ENCODE results near the gene SPART. TPM values are rescaled to one million over a fixed set of nuclear protein-coding genes. Genes with fewer than 3 reads are reported as not detected.

Gene SPART
- total and polyA plus RNA-seq, 2 donors (not counting 1 experiment from before 2014, with no cell fraction given): 93.0 to 109 TPM

DNA sequence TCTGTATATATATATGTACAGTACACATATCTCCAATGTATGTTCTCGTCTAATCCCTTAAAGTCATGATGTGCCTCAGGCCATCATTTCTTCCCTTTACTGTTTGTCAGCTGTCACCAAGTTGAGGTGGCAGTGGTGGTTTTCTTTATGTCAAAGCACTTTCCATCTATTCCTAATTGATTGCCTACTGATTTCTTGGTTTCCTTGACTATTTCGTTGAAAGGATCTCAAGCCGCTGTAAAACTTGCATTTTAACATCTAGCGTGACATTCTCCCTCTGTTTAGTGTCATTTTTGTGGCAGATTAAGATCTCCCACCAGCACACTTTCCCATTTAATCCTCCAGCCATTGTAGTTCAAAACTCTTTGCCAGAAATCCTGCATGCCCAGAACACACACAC lies 25.0 kb upstream of the SPART start:
- no peaks in the 10 kb centered on the region for H3K27me3 ChIP-seq (ENCODE audit: control insufficient read depth, insufficient read depth, low read length)
- no peaks in the 10 kb centered on the region for H3K4me1 ChIP-seq (ENCODE audit: control insufficient read depth, extremely low read depth, insufficient read depth, low read length)
- H3K4me2 ChIP-seq (ENCODE audit: extremely low read depth, insufficient read depth, low read length): no peak overlapping the region
- no peak overlapping the region for H3K9ac ChIP-seq (ENCODE audit: insufficient read depth, low read length)
- no peak for DNase-seq (ENCODE audit: low read depth in 2 of 2)
- no peak overlapping the region for H3K4me3 ChIP-seq (replicated peaks in 1 of 4; ENCODE audit: control extremely low read depth in 1 of 4, insufficient read depth in 1 of 4, low read depth in 3 of 4, low read length in 4 of 4)
- no peaks in the 10 kb centered on the region for H3K36me3 ChIP-seq (ENCODE audit: control insufficient read depth, insufficient read depth, low read length)
- H2AFZ ChIP-seq (ENCODE audit: low read length): no peak overlapping the region
- H3K79me2 ChIP-seq (ENCODE audit: control insufficient read depth, insufficient read depth, low read length): no peaks in the 10 kb centered on the region
- H4K20me1 ChIP-seq (ENCODE audit: control insufficient read depth, extremely low read depth, insufficient read depth, low read length): no peaks in the 10 kb centered on the region
- H3K27ac ChIP-seq (ENCODE audit: insufficient read depth, low read length): no peak overlapping the region
- TF ChIP-seq, protein P1, sequence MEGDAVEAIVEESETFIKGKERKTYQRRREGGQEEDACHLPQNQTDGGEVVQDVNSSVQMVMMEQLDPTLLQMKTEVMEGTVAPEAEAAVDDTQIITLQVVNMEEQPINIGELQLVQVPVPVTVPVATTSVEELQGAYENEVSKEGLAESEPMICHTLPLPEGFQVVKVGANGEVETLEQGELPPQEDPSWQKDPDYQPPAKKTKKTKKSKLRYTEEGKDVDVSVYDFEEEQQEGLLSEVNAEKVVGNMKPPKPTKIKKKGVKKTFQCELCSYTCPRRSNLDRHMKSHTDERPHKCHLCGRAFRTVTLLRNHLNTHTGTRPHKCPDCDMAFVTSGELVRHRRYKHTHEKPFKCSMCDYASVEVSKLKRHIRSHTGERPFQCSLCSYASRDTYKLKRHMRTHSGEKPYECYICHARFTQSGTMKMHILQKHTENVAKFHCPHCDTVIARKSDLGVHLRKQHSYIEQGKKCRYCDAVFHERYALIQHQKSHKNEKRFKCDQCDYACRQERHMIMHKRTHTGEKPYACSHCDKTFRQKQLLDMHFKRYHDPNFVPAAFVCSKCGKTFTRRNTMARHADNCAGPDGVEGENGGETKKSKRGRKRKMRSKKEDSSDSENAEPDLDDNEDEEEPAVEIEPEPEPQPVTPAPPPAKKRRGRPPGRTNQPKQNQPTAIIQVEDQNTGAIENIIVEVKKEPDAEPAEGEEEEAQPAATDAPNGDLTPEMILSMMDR (conservative IDR thresholded peaks at IDR 0.05 in 1 of 2, IDR thresholded peaks at IDR 0.05 in 1 of 2; ENCODE audit: low read depth in 1 of 2, low read length in 2 of 2): no peak
- TF ChIP-seq EZH2 (IDR thresholded peaks at IDR 0.05; ENCODE audit: low read length, missing control alignments): no peak
- no peaks in the 10 kb centered on the region for H3K9me3 ChIP-seq (ENCODE audit: control insufficient read depth, insufficient read depth, low read depth, low read length)

DNA sequence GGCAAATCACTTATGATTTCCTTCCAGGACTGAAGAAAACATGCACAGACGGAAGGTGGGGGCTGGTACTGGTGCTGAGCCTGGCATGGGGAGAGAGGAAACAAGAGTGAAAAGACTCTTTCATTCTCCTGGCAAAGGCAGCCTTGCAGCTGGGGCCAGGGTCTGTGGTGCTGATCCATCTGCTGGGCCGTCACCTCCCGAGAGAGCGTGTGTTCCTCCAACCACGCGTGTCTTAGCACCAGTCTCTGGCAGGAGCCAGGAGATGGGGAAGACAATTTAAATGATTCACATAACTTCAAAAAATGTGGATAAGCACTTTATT lies 23.9 kb upstream of the SPART start:
- H3K9ac ChIP-seq (ENCODE audit: insufficient read depth, low read length): no peak overlapping the region
- TF ChIP-seq, protein P1 (conservative IDR thresholded peaks at IDR 0.05 in 1 of 2, IDR thresholded peaks at IDR 0.05 in 1 of 2; ENCODE audit: low read depth in 1 of 2, low read length in 2 of 2): no peak
- no peak for TF ChIP-seq EZH2 (IDR thresholded peaks at IDR 0.05; ENCODE audit: low read length, missing control alignments)
- H3K4me1 ChIP-seq (ENCODE audit: control insufficient read depth, extremely low read depth, insufficient read depth, low read length): no peaks in the 10 kb centered on the region
- H3K4me3 ChIP-seq (replicated peaks in 1 of 4; ENCODE audit: control extremely low read depth in 1 of 4, insufficient read depth in 1 of 4, low read depth in 3 of 4, low read length in 4 of 4): no peak overlapping the region
- H3K4me2 ChIP-seq (ENCODE audit: extremely low read depth, insufficient read depth, low read length): no peak overlapping the region
- no peaks in the 10 kb centered on the region for H3K9me3 ChIP-seq (ENCODE audit: control insufficient read depth, insufficient read depth, low read depth, low read length)
- H3K79me2 ChIP-seq (ENCODE audit: control insufficient read depth, insufficient read depth, low read length): no peaks in the 10 kb centered on the region
- H4K20me1 ChIP-seq (ENCODE audit: control insufficient read depth, extremely low read depth, insufficient read depth, low read length): no peaks in the 10 kb centered on the region
- DNase-seq (ENCODE audit: low read depth in 2 of 2): peak in 1 of 2 donors; percentile 54
- no peaks in the 10 kb centered on the region for H3K27me3 ChIP-seq (ENCODE audit: control insufficient read depth, insufficient read depth, low read length)
- H3K27ac ChIP-seq (ENCODE audit: insufficient read depth, low read length): no peak overlapping the region
- no peak overlapping the region for H2AFZ ChIP-seq (ENCODE audit: low read length)
- H3K36me3 ChIP-seq (ENCODE audit: control insufficient read depth, insufficient read depth, low read length): no peaks in the 10 kb centered on the region

DNA sequence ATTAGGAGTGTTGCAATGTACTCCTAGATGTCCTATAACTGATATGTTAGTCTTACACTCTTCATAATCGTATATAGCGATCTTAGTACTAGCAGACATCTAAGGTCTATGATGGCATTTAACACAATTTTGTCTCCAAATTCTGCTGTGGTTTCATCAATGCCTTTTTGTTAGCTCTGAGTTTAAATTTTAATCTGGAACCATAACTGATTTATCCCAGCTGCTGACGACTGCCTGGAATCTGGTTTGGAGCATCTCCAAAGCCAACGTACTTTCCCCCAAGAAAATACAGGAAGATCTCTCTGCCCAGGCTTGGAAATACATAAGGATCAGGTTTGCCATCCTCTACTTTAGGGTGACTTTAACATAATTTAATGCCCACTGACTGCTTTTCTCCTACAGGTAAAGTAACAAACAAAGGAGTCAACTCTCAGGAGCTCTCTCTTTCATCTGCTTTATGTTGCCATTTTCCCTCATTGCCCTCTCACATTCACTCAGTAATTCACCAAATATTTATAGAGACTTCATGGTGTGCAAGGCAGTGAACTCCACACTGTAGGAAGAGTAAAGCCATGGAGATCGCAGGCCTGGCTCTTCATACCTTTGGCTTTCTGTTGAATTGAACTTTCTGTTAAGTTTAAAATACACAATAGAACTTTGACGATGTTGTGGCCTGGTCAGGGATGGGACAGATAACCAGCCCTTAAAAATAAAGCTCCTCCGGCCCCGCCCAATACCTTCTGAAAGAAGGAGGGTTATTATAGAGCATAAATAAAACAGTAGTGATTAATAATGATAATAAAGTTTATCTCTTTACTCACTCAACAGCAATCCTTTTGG lies 23.3 kb upstream of the SPART start:
- Histone ChIP-seq H3K4me3 (replicated peaks in 1 of 4; ENCODE audit: control extremely low read depth in 1 of 4, insufficient read depth in 1 of 4, low read depth in 3 of 4, low read length in 4 of 4) (no peak overlapping the region), H3K27me3 (ENCODE audit: control insufficient read depth, insufficient read depth, low read length) (no peaks in the 10 kb centered on the region), H3K9ac (ENCODE audit: insufficient read depth, low read length) (no peak overlapping the region), H3K4me1 (ENCODE audit: control insufficient read depth, extremely low read depth, insufficient read depth, low read length) (no peaks in the 10 kb centered on the region), H3K27ac (ENCODE audit: insufficient read depth, low read length) (no peak overlapping the region), H4K20me1 (ENCODE audit: control insufficient read depth, extremely low read depth, insufficient read depth, low read length) (no peaks in the 10 kb centered on the region), H3K79me2 (ENCODE audit: control insufficient read depth, insufficient read depth, low read length) (no peaks in the 10 kb centered on the region), H3K36me3 (ENCODE audit: control insufficient read depth, insufficient read depth, low read length) (no peaks in the 10 kb centered on the region), H3K9me3 (ENCODE audit: control insufficient read depth, insufficient read depth, low read depth, low read length) (no peaks in the 10 kb centered on the region), H3K4me2 (ENCODE audit: extremely low read depth, insufficient read depth, low read length) (peak overlapping the region; percentile 10), H2AFZ (ENCODE audit: low read length) (peak overlapping the region; percentile 34)
- DNase-seq (ENCODE audit: low read depth in 2 of 2): peak; percentile 71 to 81
- no peak for TF ChIP-seq EZH2 (IDR thresholded peaks at IDR 0.05; ENCODE audit: low read length, missing control alignments)
- TF ChIP-seq, protein P1 (conservative IDR thresholded peaks at IDR 0.05 in 1 of 2, IDR thresholded peaks at IDR 0.05 in 1 of 2; ENCODE audit: low read depth in 1 of 2, low read length in 2 of 2): no peak
